Tibial nerve (tissue), 4 donors: ENCODE results near the gene EIF2B2. TPM values are rescaled to one million over a fixed set of nuclear protein-coding genes. Genes with fewer than 3 reads are reported as not detected.

ENCODE experiments used
- DNase-seq, 2 donors: peaks; one replicate each; pipeline ENCODE4 v3.0.0-alpha.2; 2019; ENCODE audit warnings: low spot score in 2 of 2
- H3K27ac ChIP-seq, 4 donors: fragments of 200-600 bp; sonication (generic) in 3 of 4; one replicate each; pipeline ENCODE4 v1.5.1; 2017 to 2019; ENCODE audit warnings: mild to moderate bottlenecking in 1 of 4
- H3K27me3 ChIP-seq, 2 donors: fragments of 200-600 bp; sonication (generic) in 1 of 2; one replicate each; pipeline versions ENCODE4 v1.5.1 to v1.6.0; 2017 to 2019
- H3K36me3 ChIP-seq, 3 donors: fragments of 200-600 bp; sonication (generic); one replicate each; pipeline ENCODE4 v1.5.1; 2018 to 2019
- H3K4me1 ChIP-seq, 4 donors: fragments of 200-600 bp; sonication (generic) in 3 of 4; one replicate each; pipeline ENCODE4 v1.5.1; 2017 to 2019
- H3K4me3 ChIP-seq, 4 donors: fragments of 200-600 bp; sonication (generic) in 3 of 4; one replicate each; pipeline ENCODE4 v1.5.1; 2017 to 2019; ENCODE audit warnings: mild to moderate bottlenecking in 1 of 4, moderate library complexity in 1 of 4
- H3K9me3 ChIP-seq, 4 donors: fragments of 200-600 bp; sonication (generic) in 3 of 4; one replicate each; pipeline ENCODE4 v1.5.1; 2017 to 2019
- CTCF ChIP-seq, 5 experiments: fragments of 200-600 bp in 3 of 5; fragments of 450-650 bp in 2 of 5; sonication (generic) in 3 of 5; IDR thresholded peaks; one replicate each; pipeline ENCODE4 v1.5.1; 2016 to 2019; ENCODE audit warnings: antibody characterized with exemption in 5 of 5, mild to moderate bottlenecking in 3 of 5, moderate library complexity in 2 of 5
- EP300 ChIP-seq, 2 donors: sonication (generic); formaldehyde crosslinking; IDR thresholded peaks; one replicate each; pipeline ENCODE4 v1.6.1; 2017; ENCODE audit warnings: antibody characterized with exemption in 2 of 2, mild to moderate bottlenecking in 1 of 2
- POLR2A ChIP-seq, 2 donors: fragments of 450-650 bp; IDR thresholded peaks; one replicate each; pipeline ENCODE4 v1.6.1; 2017; ENCODE audit warnings: antibody characterized with exemption in 2 of 2, mild to moderate bottlenecking in 2 of 2, moderate library complexity in 2 of 2
- WGBS, 2 donors: methylation state at CpG; one replicate each; pipeline ENCODE4 v1.1.5; 2018; 5-methylcytosine and 5-hydroxymethylcytosine counted together
- total RNA-seq, 4 donors: library from RNA; depleted of rRNA; stranded (reverse); fragments of >200 nt; gene quantifications; one replicate each; pipeline ENCODE4 v1.1.0, GENCODE V29; 2016

EIF2B2 gene
- total RNA-seq, 4 donors from 2014 or later: 26.1 to 44.9 (median 36.1) TPM

- WGBS, 2 donors: 93 to 97% methylated on average over 2 of the region's 2 CpGs
- H3K9me3 ChIP-seq: peaks cover 0 to 6% (median 0%) of the 10 kb centered on the region in 4 donors
- TF ChIP-seq EP300 (IDR thresholded peaks at IDR 0.05): no peak
- no peak for TF ChIP-seq CTCF (IDR thresholded peaks at IDR 0.05)
- no peak for TF ChIP-seq POLR2A (IDR thresholded peaks at IDR 0.05)
These were observed 1.5 kb upstream of the EIF2B2 start for GRCh38 chr14:75001261-75001660.

GRCh38 chr14:75001899-75002298 lies 822 bp upstream of the EIF2B2 start:
- Histone ChIP-seq H3K4me3 (peak overlapping the region in 2 of 4 donors; percentile 88 to 94), H3K27ac (peak overlapping the region in 3 of 4 donors; percentile 88 to 91 (median 90)), H3K36me3 (peaks cover 0 to 21% (median 7%) of the 10 kb centered on the region in 3 donors), H3K27me3 (no peaks in the 10 kb centered on the region), H3K9me3 (no peaks in the 10 kb centered on the region), H3K4me1 (peaks cover 0 to 33% (median 11%) of the 10 kb centered on the region in 4 donors)
- 98% methylated on average over 1 of the region's 1 CpG for WGBS, 2 donors
- TF ChIP-seq EP300 (IDR thresholded peaks at IDR 0.05) (no peak), POLR2A (IDR thresholded peaks at IDR 0.05) (no peak), CTCF (IDR thresholded peaks at IDR 0.05) (no peak)
- DNase-seq: no peak

More at GRCh38 chr14:75001261-75001660, 1.5 kb upstream of the EIF2B2 start:
- peaks cover 0 to 33% (median 11%) of the 10 kb centered on the region in 4 donors for H3K4me1 ChIP-seq
- H3K36me3 ChIP-seq: peaks cover 0 to 14% (median under 1%) of the 10 kb centered on the region in 3 donors
- no peaks in the 10 kb centered on the region for H3K27me3 ChIP-seq
- H3K27ac ChIP-seq: no peak overlapping the region
- H3K4me3 ChIP-seq: no peak overlapping the region
- no peak for DNase-seq

- no peak for TF ChIP-seq EP300 (IDR thresholded peaks at IDR 0.05)
- no peak for TF ChIP-seq POLR2A (IDR thresholded peaks at IDR 0.05)
- TF ChIP-seq CTCF (IDR thresholded peaks at IDR 0.05): no peak
These were observed 718 bp downstream of the EIF2B2 start for GRCh38 chr14:75003250-75004027.

GRCh38 chr14:75005357-75005756 lies 2.6 kb downstream of the EIF2B2 start:
- TF ChIP-seq EP300 (IDR thresholded peaks at IDR 0.05) (no peak), CTCF (IDR thresholded peaks at IDR 0.05) (no peak), POLR2A (IDR thresholded peaks at IDR 0.05) (no peak)
- WGBS, 2 donors: 88 to 91% methylated on average over 3 of the region's 3 CpGs
- Histone ChIP-seq H3K27ac (no peak overlapping the region), H3K36me3 (peaks cover 0 to 55% (median 8%) of the 10 kb centered on the region in 3 donors), H3K4me1 (peaks cover 0 to 33% (median 11%) of the 10 kb centered on the region in 4 donors), H3K27me3 (no peaks in the 10 kb centered on the region), H3K9me3 (no peaks in the 10 kb centered on the region), H3K4me3 (no peak overlapping the region)
- no peak for DNase-seq

More at GRCh38 chr14:75003250-75004027, 718 bp downstream of the EIF2B2 start:
- DNase-seq: no peak
- 9 to 11% methylated on average over 18 of the region's 18 CpGs for WGBS, 2 donors
- no peaks in the 10 kb centered on the region for H3K9me3 ChIP-seq
- H3K36me3 ChIP-seq: peaks cover 0 to 36% (median 8%) of the 10 kb centered on the region in 3 donors
- H3K4me1 ChIP-seq: peaks cover 0 to 33% (median 11%) of the 10 kb centered on the region in 4 donors
- no peaks in the 10 kb centered on the region for H3K27me3 ChIP-seq
- peak overlapping the region; percentile 62 to 90 (median 84) for H3K27ac ChIP-seq
- H3K4me3 ChIP-seq: peak overlapping the region; percentile 80 to 94 (median 86)

GRCh38 chr14:75009176-75009575 lies 6.5 kb downstream of the EIF2B2 start:
- Histone ChIP-seq H3K9me3 (no peaks in the 10 kb centered on the region), H3K27me3 (no peaks in the 10 kb centered on the region), H3K27ac (no peak overlapping the region), H3K4me3 (no peak overlapping the region), H3K36me3 (peaks cover 0 to 77% (median 12%) of the 10 kb centered on the region in 3 donors), H3K4me1 (peaks cover 0 to 36% (median 7%) of the 10 kb centered on the region in 4 donors)
- no peak for DNase-seq
- 71 to 80% methylated on average over 4 of the region's 4 CpGs for WGBS, 2 donors
- TF ChIP-seq EP300 (IDR thresholded peaks at IDR 0.05): no peak
- TF ChIP-seq POLR2A (IDR thresholded peaks at IDR 0.05): no peak
- no peak for TF ChIP-seq CTCF (IDR thresholded peaks at IDR 0.05)
